Nucleus accumbens (tissue), 56 donors: Measurements from ENCODE around the gene UBR3.
"Not testable (repeated sequence)": the region's sequence is repeated elsewhere in the genome, so short reads cannot be mapped to it uniquely, and the experiment has no call there.

Source experiments
- DNase-seq, 56 donors: peaks; one replicate each; lab custom pipeline; 2025; lab: John Stamatoyannopoulos, UW

The UBR3 gene

DNA sequence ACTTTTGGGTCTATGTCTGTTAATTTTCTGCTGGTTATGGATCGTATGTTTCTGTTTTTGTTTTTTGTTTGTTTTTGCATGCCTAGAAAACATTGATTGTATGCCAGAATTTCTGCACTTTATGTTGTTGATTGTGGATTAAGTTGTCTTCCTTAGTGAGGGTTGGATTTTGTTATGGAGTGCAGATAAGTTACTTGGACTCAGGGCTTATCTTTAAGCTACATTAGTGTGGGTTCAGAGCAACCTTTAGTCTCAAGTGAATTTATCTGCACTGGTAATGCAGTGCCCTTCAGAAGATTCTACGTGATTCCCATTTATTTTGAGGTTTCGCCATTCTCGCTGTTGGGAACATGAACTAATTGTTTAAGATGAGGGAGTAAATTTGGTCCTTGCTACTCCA, 32.9 kb downstream of the UBR3 start:
- DNase-seq, result no peak

DNA sequence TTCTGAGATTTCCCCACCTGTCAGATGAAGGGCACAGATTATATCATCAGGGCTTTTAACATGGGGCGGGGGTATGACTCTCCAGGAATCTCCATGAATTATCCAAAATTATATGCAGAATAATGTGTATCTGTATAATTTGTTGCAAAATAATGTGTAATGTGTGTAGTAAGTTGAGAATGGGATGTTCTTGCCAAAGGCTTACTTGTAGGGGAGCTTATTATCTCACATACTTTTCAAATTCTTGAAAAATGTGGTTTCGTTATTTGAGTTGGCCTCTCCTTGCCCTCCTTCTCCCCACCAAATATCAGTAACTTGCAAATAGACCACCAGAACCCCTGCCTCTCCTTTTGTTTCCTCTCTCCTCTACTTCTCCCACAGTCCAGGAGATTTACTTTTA, 35.6 kb downstream of the UBR3 start:
- DNase-seq, result no peak

DNA sequence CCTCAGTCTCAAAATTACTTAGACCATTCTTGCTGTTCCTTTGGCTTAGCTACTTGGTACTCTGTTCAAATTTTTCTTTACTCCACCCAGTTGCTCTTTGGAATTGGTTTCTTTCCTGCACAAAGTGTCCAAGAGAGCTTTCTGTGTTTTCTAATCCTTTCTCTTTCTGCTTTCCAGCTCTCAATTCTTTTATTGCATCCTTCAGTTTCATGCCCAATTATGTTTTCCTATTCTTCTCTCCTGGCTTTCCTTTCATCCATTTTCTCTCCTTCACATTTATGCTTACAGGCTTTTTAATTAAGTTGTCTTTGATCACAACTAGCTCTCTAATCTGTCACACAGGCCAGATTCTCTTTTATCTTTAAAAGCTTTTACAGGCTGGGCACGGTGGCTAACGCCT, 38.2 kb downstream of the UBR3 start:
- no peak for DNase-seq

DNA sequence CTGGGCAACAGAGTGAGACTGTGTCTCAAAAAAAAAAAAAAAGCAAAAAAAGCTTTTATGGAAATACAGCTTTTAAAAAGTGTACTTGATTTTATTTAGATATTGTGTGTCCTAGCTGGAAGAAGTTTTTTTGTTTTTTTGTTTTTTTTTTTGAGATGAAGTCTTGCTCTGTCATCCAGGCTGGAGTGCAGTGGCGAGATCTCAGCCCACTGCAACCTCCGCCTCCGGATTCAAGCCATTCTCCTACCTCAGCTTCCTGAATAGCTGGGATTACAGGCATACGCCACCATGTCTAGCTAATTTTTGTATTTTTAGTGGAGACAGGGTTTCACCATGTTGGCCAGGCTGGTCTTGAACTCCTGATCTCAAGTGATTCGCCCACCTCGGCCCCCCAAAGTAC, 39.0 kb downstream of the UBR3 start:
- DNase-seq, result not testable (repeated sequence)

DNA sequence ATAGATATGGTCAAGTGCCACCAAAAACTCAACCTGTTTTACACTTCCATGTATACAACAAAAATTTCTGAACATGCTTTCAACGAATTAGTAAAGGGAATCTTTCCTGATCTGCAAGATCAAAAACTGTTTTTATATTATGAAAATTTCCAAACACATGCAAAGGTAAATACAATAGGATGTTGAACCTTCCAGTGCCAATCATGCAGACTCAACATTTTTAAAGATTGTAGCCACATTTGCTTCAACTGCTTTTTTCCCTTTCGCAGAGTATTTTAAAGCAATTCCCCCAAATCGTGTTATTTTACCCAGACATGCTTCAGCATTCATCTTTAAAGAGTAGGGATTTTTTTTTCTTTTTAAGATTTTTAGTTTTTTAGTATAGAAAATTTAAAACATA, 40.3 kb downstream of the UBR3 start:
- no peak for DNase-seq

DNA sequence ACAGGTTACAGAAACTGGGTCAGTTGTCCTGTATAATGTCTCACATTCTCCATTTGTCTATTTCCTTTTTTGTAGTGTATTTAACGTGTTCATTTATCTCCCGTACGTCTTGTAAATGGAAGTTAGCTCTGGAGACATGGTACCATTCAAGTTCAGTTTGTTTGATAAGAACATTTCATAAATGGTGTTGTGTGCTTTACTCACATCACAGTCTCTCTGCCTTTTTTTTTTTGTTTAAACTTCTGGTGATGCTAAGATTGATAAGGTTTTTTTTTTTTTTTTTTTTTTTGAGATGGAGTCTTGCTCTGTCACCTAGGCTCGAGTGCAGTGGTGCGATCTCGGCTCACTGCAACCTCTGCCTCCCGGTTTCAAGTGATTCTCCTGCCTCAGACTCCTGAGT, 41.7 kb downstream of the UBR3 start:
- no peak for DNase-seq

DNA sequence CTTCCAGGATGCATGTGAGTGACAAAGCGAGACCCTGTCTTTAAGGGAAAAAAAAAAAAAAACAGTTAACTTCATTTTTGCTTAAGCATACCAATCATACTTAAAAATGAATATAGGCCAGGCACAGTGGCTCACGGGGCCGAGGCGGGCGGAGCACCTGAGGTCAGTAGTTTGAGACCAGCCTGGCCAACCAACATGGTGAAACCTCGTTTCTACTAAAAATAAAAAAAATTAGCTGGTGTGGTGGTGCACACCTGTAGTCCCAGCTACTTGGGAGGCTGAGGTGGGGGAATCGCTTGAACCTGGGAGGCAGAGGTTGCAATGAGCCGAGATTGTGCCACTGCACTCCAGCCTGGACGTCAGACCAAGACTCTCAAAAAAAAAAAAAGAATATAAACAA, 44.1 kb downstream of the UBR3 start:
- not testable (repeated sequence) for DNase-seq

DNA sequence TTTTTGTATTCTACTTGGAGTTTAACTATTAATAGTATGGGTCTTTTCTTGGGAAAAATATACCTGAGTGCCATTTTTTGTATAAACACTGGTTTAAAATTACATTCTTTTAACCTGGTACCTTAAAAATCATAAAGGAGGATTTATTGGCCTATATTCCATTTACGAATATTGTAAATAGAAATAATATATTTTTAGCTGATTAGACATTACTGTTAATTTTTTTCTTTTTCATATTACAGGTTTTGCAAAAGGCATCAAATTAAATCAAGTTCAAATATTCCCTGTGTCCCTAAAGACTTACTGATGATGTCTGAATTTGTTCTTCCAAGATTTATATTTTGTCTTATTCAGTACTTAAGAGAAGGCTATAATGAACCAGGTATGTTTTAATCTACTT, 44.7 kb downstream of the UBR3 start:
- DNase-seq, result no peak

DNA sequence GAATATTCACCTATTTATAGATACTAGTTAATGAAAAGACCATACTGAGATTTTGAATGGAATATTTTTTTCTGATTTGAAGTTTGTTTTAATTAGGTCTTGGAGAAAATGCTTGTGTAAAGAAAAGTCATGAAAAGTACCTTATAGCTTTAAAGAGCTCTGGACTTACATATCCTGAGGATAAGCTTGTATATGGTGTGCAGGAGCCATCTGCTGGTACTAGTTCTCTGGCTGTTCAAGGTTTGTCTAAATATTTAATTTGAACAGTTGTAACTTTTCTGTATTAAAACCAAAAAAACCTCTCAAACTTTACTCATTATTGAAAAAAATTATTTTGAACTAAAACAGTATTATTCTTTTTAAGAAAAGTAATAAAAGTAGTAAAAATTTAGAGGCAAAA, 50.1 kb downstream of the UBR3 start:
- DNase-seq, result peak in 3 of 56 donors; percentile 3 to 13 (median 3)

DNA sequence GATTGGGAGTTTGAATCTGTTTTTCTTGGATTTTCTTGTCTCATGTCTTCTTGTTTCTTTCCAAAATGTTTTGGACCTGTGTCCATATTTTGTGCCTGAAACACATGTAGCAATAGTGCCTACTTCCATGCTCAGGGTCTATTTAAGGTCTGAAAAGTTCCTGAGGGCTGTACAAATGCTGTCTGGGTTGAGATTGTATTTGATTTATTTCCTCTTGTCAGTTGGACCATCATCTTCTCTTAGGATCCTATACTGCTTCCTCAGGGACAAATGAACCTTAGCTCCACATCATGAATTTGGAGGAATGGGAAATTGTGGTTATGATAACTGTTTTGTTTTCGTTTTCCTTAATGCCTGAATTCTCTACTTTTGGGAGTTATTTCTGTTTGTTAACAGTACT, 59.9 kb downstream of the UBR3 start:
- no peak for DNase-seq

DNA sequence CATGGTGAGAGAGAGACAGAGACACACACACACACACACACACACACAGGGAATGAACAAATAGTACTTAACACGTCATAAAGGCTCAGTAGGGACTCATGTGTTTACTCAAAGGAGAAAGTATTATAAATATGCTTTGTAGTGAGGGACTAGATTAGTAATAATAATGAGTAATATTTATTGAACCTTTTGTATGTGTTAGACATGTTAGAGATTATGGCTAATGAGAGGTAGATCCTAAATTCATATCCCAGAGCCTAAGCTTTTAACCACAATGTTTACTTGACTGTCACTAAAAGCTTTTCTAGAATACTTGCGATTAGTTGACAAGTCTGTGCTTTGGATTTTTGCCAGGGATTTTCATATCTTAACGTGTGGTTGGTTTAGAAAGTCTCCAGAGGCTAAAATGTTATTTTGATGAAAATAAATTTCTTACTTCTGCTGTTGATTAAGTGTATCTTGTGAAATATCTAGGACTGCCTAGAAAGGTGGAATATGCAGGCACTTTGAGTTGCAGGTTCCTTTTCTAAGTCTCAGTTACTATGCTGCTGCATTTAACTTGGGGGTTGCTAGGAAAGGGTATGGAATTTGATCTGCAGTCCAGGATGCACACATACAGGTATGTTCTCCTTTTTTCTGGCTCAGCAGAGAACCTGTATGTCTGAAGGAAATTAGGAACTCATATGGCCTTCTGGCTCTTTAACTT, 64.5 kb downstream of the UBR3 start:
- DNase-seq, result no peak

DNA sequence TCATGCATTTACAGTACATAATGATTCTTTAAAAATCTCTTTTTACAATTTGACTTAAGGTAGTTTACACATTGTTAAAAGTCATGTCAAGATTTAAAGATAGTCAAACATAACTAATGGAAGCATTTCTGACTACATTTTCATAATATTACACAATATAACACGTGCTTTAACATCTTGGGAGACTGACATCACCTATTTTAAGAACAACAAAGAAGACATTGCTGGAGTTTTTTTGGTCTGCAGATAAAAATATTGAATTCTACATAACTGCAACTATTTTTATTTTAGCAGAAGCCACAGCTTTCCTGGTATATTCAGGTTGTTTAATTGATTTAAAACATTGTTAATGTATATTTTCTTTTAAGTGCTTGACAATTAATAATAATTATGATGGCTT, 65.7 kb downstream of the UBR3 start:
- DNase-seq, result no peak

DNA sequence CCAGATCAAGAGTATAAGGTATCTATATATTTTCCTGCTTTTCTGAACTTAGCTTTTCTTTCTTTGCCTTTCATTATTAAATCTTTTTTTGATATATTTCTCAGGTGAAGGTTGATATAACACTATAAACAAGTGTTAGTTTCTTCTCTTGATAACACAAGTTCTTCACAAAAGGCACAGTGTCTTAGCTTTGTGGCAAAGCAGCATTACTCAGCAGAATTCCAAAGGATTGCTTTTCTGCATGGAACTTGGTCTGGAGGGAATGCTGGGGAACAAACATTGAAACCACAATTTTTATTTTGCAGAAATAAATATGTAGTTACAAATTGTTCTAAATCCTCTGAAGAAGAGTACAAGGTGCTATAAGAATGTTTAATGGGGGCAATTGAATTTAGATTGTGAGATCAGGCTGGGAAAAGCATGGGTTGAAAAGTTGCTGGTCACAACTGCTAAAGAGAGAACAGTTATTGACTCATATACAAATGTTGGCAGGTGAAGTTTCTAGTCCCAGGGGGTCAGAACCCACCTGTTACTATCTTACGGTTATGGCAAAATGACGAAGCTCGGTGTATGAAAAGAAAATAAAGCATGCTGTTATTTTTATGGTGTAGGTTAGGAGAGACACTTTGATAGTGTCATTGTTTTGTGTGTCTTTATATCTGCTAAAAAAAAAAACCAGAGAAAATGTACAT, 68.2 kb downstream of the UBR3 start:
- no peak for DNase-seq

DNA sequence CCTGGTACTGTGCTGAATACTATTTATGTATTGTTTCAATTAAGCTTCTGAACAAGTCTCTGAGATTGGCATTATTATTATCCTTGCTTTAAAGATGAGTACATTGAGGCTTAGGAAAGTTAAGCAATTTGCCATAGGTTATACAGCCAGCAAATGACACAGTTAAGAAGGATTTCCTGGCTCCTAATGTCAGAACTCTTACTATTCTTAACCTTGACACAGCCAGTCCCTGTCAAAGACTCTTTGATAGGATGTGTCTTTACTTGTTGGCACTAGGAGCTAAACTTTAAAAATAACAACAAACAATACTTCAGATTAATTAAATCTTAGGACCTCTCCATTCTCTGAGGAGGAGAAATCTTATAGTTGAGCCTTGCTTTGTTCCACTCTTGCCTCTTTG, 70.6 kb downstream of the UBR3 start:
- no peak for DNase-seq

DNA sequence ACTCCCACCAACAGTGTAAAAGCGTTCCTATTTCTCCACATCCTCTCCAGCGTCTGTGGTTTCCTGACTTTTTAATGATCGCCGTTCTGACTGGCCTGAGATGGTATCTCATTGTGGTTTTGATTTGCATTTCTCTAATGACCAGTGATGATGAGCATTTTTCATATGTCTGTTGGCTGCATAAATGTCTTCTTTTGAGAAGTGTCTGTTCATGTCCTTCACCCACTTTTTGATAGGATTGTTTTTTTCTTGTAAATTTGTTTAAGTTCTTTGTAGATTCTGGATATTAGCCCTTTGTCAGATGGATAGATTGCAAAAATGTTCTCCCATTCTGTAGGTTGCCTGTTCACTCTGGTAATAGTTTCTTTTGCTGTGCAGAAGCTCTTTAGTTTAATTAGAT, 72.8 kb downstream of the UBR3 start:
- not testable (repeated sequence) for DNase-seq

DNA sequence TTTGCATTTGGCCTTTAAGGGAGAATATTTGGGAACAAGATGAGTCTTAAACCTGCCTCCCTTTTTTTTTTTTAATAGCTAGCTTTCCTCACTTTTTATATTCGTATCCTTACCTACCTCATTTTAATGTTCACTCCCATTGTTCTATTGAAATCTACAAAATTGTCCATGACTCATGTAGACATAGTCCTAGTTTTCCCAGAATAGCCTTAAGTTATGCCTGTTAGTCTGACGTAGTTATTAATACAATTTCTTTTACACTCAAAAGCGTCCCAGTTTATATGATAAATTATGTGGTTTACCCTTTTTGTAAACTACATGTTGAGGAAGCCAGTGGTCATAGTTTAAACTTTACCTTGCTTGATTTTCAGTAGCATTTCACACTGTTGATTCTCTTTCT, 73.4 kb downstream of the UBR3 start:
- DNase-seq, result no peak

DNA sequence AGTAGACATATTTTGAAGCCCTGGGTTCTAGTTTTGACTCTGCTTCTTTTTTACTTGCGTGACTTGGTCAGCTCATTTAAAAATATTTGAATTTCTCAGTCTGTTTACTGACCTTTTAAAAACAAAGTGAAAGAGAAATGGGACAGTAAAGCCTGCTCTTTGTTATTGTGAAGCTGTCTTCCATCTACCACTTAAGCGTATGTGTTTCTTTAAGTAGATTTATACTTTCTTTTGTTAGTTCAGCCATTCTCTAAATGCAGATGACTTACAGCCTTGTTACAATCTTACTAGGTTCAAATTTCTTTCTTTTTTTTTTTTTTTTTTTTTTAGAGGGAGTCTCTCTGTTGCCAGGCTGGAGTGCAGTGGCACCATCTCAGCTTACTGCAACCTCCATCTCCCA, 79.5 kb downstream of the UBR3 start:
- DNase-seq, result no peak

DNA sequence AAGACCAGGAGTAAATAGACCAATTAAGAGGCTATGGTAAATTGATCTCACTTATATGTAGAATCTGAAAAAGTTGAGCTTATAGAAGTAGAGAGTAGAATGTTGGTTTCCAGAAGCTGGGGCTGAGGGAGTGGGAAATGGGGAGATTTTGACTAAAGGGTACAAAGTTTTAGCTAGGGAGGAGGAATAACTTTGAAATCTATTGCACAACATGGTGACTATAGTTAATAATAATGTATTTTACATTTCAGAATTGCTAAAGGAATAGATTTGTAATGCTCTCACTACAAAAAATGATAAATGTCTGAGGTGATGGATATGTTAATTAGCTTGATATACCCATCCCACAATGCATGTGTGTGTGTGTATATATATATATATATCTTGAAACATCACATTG, 82.1 kb downstream of the UBR3 start:
- no peak for DNase-seq

DNA sequence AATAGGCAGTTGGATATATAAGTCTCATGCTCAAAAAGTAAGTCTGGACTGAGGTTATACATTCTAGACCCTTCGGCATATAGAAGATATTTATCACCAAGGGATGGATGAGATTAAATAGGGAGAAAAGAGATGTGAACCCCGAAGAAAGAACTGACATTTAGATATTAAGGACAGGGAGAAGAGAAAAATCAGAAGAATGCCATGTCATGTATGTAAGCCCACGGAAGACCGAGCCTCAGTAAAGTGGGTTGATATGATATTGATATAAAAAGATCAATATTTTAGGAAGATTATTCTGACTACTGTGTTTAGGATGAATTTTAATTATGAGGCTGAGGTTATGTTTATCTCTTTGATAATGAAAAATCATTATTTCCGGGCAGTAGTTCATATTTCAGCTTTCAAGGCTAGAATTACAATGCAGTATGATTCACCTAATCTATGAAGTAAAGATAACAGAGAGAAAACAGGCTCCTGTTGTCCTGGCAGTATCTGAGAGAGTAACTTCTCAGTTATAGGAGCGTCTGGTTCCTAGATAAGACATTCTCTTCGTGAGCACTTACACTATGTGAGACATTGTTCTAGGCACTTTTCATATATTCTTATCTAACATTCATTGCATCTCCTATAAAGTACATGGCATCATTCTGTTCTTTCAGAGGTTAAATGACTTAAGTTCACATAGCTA, 83.0 kb downstream of the UBR3 start:
- DNase-seq, result no peak

DNA sequence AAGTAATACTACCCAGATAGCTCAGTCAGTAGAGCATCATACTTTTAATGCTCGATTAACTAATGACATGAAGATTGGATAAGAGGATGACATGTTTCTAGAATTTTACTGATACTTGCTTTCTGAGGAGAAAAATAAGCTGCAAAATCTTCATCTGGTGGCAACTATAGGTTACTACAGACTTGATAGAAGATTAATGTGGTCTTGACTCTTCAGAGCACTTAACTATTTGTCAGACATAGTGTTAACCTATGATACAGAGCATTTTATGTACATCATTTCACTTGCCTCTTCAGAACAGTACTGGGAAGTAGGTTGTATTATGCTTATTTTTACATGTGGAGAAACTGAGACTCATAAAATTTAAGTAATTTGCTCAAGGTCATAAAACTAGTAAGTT, 83.9 kb downstream of the UBR3 start:
- no peak for DNase-seq

DNA sequence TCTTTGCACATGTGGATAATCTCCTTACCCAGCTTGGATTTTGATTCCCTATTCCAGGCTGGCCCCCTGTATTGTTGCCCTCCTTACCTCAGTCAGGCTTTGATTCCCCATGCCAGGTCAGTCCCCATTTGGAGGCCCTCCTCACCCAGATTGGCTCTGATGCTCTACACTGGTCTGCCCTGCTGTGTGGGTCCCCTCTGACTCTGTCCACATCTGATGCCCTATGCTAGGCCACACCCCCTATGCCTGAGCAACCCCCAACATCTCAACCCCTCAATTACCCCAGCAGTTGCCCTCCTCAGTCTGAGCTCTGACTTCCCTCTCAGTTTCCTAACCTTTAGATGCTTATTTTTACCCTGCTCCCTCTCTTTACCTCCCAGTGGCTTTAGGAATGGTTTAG, 89.4 kb downstream of the UBR3 start:
- no peak for DNase-seq

DNA sequence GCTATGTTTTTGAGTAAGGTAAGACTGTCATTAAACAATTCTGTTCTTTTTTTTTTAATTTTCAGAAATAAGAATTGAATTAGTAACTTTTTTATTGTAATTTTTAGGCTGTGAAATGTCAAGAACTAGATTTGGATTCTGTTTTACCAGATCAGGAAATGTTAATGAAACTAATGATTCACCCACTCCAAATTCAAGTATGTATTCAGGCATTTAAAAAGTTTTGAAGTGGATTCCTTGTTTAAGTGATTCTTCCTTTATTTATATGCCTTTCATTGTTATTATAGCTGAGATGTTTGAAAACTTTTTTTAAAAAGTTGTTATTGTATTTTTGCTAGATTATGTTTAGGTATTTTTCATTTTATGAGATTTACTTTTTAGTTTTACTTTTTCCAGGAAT, 96.7 kb downstream of the UBR3 start:
- no peak for DNase-seq
